Activated CD4-positive, alpha-beta memory T cell treated with anti-CD3 and anti-CD28 coated beads, Interleukin-2, amount 10 ng/mL, durations not matched to agents 7 days and 5 days (primary cell): ENCODE data around the gene RABGAP1. TPM values are rescaled to one million over a fixed set of nuclear protein-coding genes. Genes with fewer than 3 reads are reported as not detected.
A peak's percentile ranks its signal among the peaks of the same experiment; 100 is the strongest.

ENCODE experiments used
- CTCF ChIA-PET: fragments of 350-600 bp; sonication (Branson Sonifier 250); formaldehyde crosslinking; loops from one replicate; lab custom pipeline; 2021; ENCODE audit warnings: antibody characterized with exemption, inconsistent platforms; lab: Charles Lee
- POLR2A ChIA-PET: fragments of 350-600 bp; sonication (Branson Sonifier 250); formaldehyde crosslinking; loops from one replicate; lab custom pipeline; 2021; ENCODE audit warnings: antibody characterized with exemption; lab: Charles Lee
- DNase-seq: peaks from one replicate; pipeline ENCODE4 v3.0.0-alpha.2; 2020
- H3K27ac Mint-ChIP-seq: one replicate; pipeline ENCODE4 v1.8.0; 2021; ENCODE audit warnings: mild to moderate bottlenecking, mixed read lengths
- H3K27me3 Mint-ChIP-seq: one replicate; pipeline ENCODE4 v1.8.0; 2021; ENCODE audit warnings: mixed read lengths
- H3K36me3 Mint-ChIP-seq: one replicate; pipeline ENCODE4 v1.8.0; 2021; ENCODE audit warnings: low read depth, mixed read lengths
- H3K4me1 Mint-ChIP-seq: one replicate; pipeline ENCODE4 v1.8.0; 2021; ENCODE audit warnings: mixed read lengths
- H3K4me3 Mint-ChIP-seq: one replicate; pipeline ENCODE4 v1.8.0; 2021; ENCODE audit warnings: mild to moderate bottlenecking, mixed read lengths
- H3K9me3 Mint-ChIP-seq: one replicate; pipeline ENCODE4 v1.8.0; 2021; ENCODE audit warnings: mixed read lengths
- total RNA-seq, 2 experiments: library from RNA; stranded (reverse); gene quantifications; one replicate each; pipeline ENCODE4 v1.2.3, GENCODE V29; 2021

RABGAP1 gene
- total RNA-seq, 2 experiments from 2014 or later, result 26.5 to 32.3 TPM

DNA sequence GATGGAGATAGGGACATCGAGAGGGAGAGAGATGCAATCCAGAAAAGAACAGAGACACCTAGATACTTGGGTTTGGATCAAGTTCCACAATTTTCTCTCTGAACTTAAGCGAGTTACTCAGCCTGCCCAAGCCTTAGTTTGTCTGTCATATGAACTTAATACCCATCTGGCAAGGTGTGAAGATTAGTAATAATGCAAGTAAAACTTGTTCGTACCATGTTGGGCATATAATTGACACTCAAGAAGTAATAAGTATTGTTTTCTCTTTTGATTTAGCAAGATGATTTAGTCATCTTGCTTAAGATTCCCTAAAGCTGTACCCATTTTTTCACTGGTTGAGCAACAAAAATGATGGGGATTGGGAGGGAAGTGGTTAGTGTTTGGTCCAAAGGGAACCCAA, 7.5 kb downstream of the RABGAP1 start:
- ChIA-PET CTCF (interaction anchor here (1.3 kb wide), 1 partner anchor 43 kb away, joined by 9 read pairs; no protein-coding TSS in a partner anchor), POLR2A (interaction anchor here (1.0 to 1.7 kb wide), 3 partner anchors 16 to 35 kb away, joined by 3 to 6 read pairs (median 5); partner anchors contain the start of genes ZBTB26 and ZBTB6)
- peaks cover 15% of the 10 kb centered on the region for H3K36me3 Mint-ChIP-seq
- no peaks in the 10 kb centered on the region for H3K9me3 Mint-ChIP-seq
- peaks cover 43% of the 10 kb centered on the region for H3K4me1 Mint-ChIP-seq
- H3K27ac Mint-ChIP-seq, result peak overlapping the region; percentile 55
- no peak overlapping the region for H3K4me3 Mint-ChIP-seq
- DNase-seq, result no peak
- H3K27me3 Mint-ChIP-seq, result no peaks in the 10 kb centered on the region

DNA sequence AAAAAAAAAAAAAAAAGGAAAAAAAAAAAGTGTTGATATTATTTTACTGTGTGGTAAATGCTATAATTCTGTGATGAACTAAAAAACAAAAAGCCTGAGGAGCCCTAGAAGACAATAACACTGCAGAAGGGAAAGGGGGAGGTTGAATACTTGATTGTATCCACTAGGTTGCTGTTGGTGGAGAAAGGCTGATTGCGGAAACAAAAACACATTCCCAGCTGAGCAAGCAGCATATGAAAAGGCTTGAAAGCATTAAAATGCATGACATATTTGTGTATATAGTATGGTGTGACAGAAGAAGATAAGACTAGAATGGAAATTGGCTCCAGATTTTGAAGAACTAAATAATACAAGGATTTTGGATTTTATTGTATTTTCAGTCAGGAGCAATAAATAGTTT, 8.9 kb downstream of the RABGAP1 start:
- Mint-ChIP-seq H3K4me3 (no peak overlapping the region), H3K9me3 (no peaks in the 10 kb centered on the region), H3K27ac (no peak overlapping the region), H3K4me1 (peaks cover 39% of the 10 kb centered on the region), H3K27me3 (no peaks in the 10 kb centered on the region), H3K36me3 (peaks cover 15% of the 10 kb centered on the region)
- POLR2A ChIA-PET, result interaction anchor here (1.7 kb wide), 1 partner anchor 37 kb away, joined by 5 read pairs; the partner anchor contains the start of gene ZBTB6
- CTCF ChIA-PET, result interaction anchor here (0.7 kb wide), 1 partner anchor 42 kb away, joined by 3 read pairs; no protein-coding TSS in a partner anchor
- DNase-seq, result no peak

DNA sequence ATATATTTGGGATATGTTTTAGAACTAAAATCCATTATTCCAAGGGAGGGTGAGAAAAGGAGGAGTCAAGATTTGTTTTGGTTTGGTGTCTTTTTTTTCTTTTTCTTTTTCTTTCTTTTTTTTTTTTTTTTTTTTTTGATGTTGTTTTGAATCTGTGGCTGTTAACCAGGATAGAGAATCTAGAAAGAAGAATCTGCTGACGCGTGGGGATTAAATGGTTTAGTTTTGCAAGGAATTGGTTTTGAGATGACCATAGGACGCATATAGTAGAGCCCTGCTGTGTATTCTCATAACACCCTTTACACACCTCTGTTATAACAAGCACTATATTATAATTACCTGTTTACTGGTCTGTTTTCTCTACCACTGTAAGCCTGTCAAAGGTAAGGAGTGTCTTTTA, 9.4 kb downstream of the RABGAP1 start:
- POLR2A ChIA-PET, result no interaction called here
- Mint-ChIP-seq H3K36me3 (peaks cover 13% of the 10 kb centered on the region), H3K4me1 (peaks cover 33% of the 10 kb centered on the region), H3K27ac (no peak overlapping the region), H3K9me3 (no peaks in the 10 kb centered on the region), H3K27me3 (no peaks in the 10 kb centered on the region), H3K4me3 (no peak overlapping the region)
- CTCF ChIA-PET, result interaction anchor here (0.7 kb wide), 1 partner anchor 42 kb away, joined by 3 read pairs; no protein-coding TSS in a partner anchor
- DNase-seq, result no peak

DNA sequence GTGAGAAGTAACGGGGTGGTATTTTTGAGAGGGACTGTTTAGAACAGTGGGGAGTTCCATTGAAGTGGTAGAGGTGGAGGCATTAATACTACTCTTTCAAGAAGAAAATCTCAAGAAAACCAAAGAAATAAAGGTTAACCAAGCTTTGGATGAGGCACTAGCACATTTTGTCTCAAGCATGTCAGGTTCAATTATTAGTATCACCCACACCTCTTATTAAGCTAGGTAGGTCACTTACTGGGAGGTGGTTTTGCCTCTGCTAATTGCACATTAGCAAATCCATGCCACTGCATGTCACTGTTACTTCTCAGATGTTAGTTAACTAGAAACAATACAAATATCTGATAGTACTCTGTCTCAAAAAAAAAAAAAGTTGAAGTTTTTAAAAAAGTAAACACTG, 10.2 kb downstream of the RABGAP1 start:
- H3K4me1 Mint-ChIP-seq, result peaks cover 25% of the 10 kb centered on the region
- peaks cover 7% of the 10 kb centered on the region for H3K36me3 Mint-ChIP-seq
- H3K27ac Mint-ChIP-seq, result no peak overlapping the region
- no peak for DNase-seq
- ChIA-PET CTCF (no interaction called here), POLR2A (no interaction called here)
- no peaks in the 10 kb centered on the region for H3K9me3 Mint-ChIP-seq
- H3K4me3 Mint-ChIP-seq, result no peak overlapping the region
- no peaks in the 10 kb centered on the region for H3K27me3 Mint-ChIP-seq

DNA sequence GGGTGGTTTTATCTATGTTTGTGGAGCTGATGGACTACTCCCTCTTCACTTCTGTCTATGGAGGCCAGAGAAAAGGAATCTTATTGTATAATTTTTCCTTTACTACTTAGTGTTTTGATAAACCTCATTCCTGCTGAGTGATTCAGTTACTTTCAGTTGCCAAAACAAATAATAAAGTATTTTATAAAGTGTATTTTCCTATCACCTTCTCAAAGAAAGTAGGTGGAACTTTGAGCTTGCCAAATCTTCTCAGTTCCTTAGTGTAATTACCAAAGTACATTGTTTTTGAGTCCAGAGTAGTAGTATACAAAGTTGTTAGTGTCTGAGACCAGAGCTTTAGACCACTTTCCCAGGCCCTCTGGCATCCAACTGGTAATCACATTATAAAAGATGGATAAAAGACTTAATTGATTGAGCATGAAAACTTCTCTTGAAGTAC, 13.5 kb downstream of the RABGAP1 start:
- DNase-seq, result no peak
- no peaks in the 10 kb centered on the region for H3K9me3 Mint-ChIP-seq
- H3K27me3 Mint-ChIP-seq, result no peaks in the 10 kb centered on the region
- H3K36me3 Mint-ChIP-seq, result peaks cover 3% of the 10 kb centered on the region
- ChIA-PET CTCF (no interaction called here), POLR2A (interaction anchor here (1.2 kb wide), 1 partner anchor 13 kb away, joined by 4 read pairs; the partner anchor contains the start of gene RABGAP1)
- peaks cover 5% of the 10 kb centered on the region for H3K4me1 Mint-ChIP-seq
- H3K27ac Mint-ChIP-seq, result no peak overlapping the region
- H3K4me3 Mint-ChIP-seq, result no peak overlapping the region

DNA sequence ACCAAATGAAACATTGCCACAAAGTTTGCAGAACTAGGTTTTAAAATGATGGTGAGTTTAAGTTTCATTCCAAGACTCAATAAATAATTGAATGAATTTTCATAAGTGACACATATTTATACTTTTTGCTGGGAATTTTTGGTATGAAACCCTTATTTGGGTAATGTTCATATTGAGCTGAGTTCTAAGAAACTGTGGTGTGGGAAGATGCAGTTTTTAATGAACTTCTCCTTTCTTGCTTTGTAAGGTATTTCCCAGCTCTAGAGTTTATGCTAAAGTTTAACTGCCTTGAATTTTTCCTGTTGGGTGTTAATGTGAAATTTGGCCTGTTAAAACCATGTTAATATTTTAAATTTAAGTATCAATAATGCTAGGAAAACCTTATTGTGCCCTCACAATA, 15.1 kb downstream of the RABGAP1 start:
- no peak overlapping the region for H3K4me3 Mint-ChIP-seq
- CTCF ChIA-PET, result no interaction called here
- POLR2A ChIA-PET, result interaction anchor here (0.9 kb wide), 1 partner anchor 15 kb away, joined by 3 read pairs; the partner anchor contains the start of gene RABGAP1

DNA sequence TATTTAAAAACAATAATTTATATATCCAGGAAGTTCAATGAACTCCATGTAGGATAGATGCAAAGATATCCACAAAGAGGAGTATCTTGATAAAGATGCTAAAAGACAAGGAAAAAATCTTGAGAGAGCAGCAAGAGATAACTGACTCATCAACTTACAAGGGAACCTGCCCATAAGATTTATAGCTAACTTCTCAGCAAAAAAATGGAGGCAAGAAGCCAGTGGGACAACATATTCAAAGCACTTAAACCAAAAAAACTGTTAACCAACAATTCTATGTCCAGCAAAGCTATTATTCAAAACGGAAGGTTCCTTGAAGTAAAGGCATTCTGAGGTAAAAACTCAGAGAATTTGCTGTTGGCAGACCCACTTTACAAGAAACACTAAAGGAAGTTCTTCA, 20.3 kb downstream of the RABGAP1 start:
- H3K4me3 Mint-ChIP-seq, result no peak overlapping the region
- H3K9me3 Mint-ChIP-seq, result peaks cover 3% of the 10 kb centered on the region
- H3K4me1 Mint-ChIP-seq, result no peaks in the 10 kb centered on the region
- ChIA-PET POLR2A (no interaction called here), CTCF (no interaction called here)
- H3K36me3 Mint-ChIP-seq, result peaks cover 13% of the 10 kb centered on the region
- no peak overlapping the region for H3K27ac Mint-ChIP-seq
- no peak for DNase-seq
- H3K27me3 Mint-ChIP-seq, result no peaks in the 10 kb centered on the region

More for the DNA sequence above, 15.1 kb downstream of the RABGAP1 start:
- no peak overlapping the region for H3K27ac Mint-ChIP-seq
- H3K27me3 Mint-ChIP-seq, result no peaks in the 10 kb centered on the region
- no peaks in the 10 kb centered on the region for H3K4me1 Mint-ChIP-seq
- peaks cover 13% of the 10 kb centered on the region for H3K36me3 Mint-ChIP-seq
- no peak for DNase-seq
- peaks cover 3% of the 10 kb centered on the region for H3K9me3 Mint-ChIP-seq

DNA sequence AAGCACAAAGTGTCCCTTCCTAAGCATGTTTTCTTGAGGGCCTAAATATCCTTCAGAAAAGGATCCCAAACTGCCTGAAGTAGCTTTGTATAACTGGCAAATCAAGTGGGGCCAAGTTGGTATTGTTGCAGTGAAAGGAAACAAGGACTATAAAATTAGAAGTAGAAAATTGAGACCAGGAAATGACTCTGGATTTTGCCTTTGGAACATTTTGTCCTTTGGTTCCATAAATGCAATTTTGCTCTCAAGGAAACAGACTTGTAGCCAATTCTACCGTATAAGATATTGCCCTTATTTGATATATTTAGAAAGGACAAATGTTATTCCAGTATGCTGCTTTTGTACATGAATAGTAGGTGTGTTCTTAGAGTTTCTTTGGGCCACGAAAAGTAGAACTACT, 34.4 kb downstream of the RABGAP1 start:
- Mint-ChIP-seq H3K27ac (no peak overlapping the region), H3K36me3 (peaks cover 18% of the 10 kb centered on the region), H3K9me3 (no peaks in the 10 kb centered on the region), H3K4me1 (no peaks in the 10 kb centered on the region), H3K27me3 (no peaks in the 10 kb centered on the region), H3K4me3 (no peak overlapping the region)
- CTCF ChIA-PET, result interaction anchor here (0.7 kb wide), 1 partner anchor 16 kb away, joined by 3 read pairs; no protein-coding TSS in a partner anchor
- POLR2A ChIA-PET, result no interaction called here
- no peak for DNase-seq

DNA sequence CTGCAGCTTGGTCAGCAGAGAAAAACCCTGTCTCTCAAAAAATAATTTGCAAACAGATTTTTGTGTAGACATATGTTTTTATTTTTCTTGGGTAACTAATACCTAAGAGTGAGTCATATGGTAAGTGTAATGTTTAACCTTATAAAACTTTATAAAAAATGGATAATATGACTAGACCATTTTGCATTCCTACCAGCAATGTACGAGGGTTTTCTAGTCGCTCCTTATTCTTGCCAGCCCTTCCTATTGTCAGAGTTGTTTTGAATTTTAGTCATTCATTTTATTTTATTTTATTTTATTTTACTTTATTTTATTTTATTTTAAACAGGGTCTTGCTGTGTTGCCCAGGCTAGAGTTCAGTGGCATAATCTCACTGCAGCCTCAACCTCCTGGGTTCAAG, 37.8 kb downstream of the RABGAP1 start:
- no peak for DNase-seq
- Mint-ChIP-seq H3K36me3 (peaks cover 10% of the 10 kb centered on the region), H3K4me1 (no peaks in the 10 kb centered on the region), H3K27ac (no peak overlapping the region), H3K9me3 (no peaks in the 10 kb centered on the region), H3K27me3 (no peaks in the 10 kb centered on the region), H3K4me3 (no peak overlapping the region)
- ChIA-PET CTCF (no interaction called here), POLR2A (no interaction called here)

DNA sequence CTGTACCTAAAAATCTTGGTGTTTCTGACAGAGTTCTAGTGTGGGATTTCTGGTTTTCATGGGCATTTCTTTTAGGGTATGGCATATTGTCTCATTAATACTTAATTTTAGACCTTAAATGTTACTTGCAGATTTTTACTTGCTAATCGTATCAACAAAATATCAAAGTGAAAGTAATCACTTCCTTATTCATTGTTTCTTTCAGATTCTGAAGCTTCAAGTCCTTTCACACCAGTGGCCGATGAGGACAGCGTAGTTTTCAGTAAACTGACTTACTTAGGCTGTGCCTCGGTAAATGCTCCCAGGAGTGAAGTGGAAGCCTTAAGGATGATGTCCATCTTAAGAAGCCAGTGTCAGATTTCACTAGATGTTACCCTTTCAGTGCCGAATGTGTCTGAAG, 45.2 kb downstream of the RABGAP1 start:
- Mint-ChIP-seq H3K9me3 (no peaks in the 10 kb centered on the region), H3K4me3 (no peak overlapping the region), H3K27ac (no peak overlapping the region), H3K36me3 (peaks cover 3% of the 10 kb centered on the region), H3K27me3 (no peaks in the 10 kb centered on the region), H3K4me1 (peaks cover 5% of the 10 kb centered on the region)
- POLR2A ChIA-PET, result no interaction called here
- DNase-seq, result no peak
- CTCF ChIA-PET, result interaction anchor here (1.0 kb wide), 1 partner anchor 9 kb away, joined by 3 read pairs; no protein-coding TSS in a partner anchor

DNA sequence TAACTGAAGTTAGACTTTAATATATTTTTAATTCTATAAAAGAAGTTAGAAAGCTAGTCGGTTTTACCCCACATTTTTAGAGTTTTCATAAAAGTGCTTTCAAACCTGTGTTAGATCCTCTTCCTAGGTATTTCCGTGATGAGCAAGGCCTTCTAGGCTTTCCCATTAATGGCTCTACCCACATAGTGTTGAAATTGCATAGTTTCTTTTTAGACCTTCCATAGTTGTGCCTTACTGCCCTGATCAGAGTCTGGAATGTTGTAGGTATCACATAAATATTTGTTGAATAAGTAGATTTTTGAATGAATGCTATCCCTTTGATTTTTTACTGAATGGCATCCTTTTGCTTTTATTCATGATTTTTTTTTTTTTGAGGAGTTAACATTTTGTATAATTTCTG, 47.3 kb downstream of the RABGAP1 start:
- no peaks in the 10 kb centered on the region for H3K9me3 Mint-ChIP-seq
- no peaks in the 10 kb centered on the region for H3K27me3 Mint-ChIP-seq
- no peak overlapping the region for H3K4me3 Mint-ChIP-seq
- ChIA-PET CTCF (interaction anchor here (0.7 kb wide), 1 partner anchor 309 kb away, joined by 4 read pairs; no protein-coding TSS in a partner anchor), POLR2A (interaction anchor here (1.5 kb wide), 1 partner anchor 47 kb away, joined by 6 read pairs; the partner anchor contains the start of gene RABGAP1)
- H3K4me1 Mint-ChIP-seq, result peaks cover 8% of the 10 kb centered on the region
- H3K27ac Mint-ChIP-seq, result no peak overlapping the region
- peaks cover 3% of the 10 kb centered on the region for H3K36me3 Mint-ChIP-seq
- DNase-seq, result no peak

DNA sequence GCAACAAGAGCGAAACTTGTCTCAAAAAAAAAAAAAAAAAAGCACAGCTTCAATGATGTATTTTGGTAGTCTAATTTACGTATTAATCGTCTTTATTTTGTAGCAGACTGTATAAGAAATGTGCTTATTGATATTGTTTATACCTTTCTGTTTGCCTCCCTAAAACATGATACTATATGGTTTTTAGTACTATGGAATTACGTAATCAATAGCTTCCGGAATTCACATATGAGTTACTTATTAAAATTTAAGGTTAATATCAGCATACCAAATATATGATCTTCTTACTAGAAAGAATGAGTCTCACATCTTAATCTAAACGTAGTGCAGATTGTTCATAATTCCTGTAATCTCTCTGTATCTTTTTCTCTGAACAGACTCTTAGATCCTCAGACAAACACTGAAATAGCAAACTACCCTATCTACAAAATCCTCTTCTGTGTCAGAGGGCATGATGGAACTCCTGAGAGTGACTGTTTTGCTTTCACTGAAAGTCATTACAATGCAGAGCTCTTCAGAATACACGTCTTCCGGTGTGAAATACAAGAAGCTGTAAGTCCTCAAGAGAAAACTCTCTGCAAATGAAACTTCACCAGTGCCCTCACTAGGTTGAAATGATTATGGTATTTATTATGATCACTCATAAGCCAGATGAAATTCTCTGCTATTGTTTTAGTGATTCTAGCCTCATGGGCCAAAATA, 48.3 kb downstream of the RABGAP1 start:
- ChIA-PET POLR2A (interaction anchor here (0.6 to 1.5 kb wide), 5 partner anchors 48 to 172 kb away, joined by 3 to 6 read pairs (median 3); partner anchors contain the start of genes PDCL and RABGAP1), CTCF (interaction anchor here (0.7 to 1.1 kb wide), 3 partner anchors 11 to 308 kb away, joined by 3 to 4 read pairs (median 4); partner anchors contain the start of gene ZBTB6)
- Mint-ChIP-seq H3K9me3 (no peaks in the 10 kb centered on the region), H3K27me3 (no peaks in the 10 kb centered on the region), H3K4me1 (peaks cover 8% of the 10 kb centered on the region), H3K4me3 (no peak overlapping the region), H3K27ac (peak overlapping the region; percentile 24), H3K36me3 (peaks cover 4% of the 10 kb centered on the region)
- no peak for DNase-seq

DNA sequence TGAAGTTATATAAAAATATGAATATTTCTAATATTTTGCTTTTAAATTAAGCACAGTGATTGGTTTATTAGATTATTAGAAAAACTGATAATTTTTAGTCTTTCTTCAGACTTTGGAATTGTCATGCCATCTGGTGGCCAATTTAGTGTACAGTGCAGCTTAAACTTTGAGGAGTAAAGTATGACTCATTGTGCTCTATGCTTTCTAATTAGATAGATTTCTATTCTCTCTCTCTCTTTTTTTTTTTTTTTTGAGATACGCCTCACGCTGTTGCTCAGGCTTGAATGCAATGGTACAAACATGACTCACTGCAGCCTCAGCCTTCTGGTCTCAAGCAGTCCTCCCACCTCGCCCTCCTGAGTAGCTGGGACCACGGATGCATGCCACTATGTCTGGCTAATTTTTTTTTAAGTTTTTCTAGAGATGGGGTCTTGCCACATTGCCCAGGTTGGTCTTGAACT, 50.6 kb downstream of the RABGAP1 start:
- ChIA-PET POLR2A (interaction anchor here (0.8 to 2.6 kb wide), 3 partner anchors 50 to 331 kb away, joined by 3 to 9 read pairs (median 5); partner anchors contain the start of gene ZBTB6), CTCF (interaction anchor here (0.6 to 1.9 kb wide), 18 partner anchors 11 to 527 kb away, joined by 3 to 12 read pairs (median 3); partner anchors contain the start of genes PDCL, RABGAP1 and ZBTB6)
- H3K27ac Mint-ChIP-seq, result no peak overlapping the region
- peaks cover 2% of the 10 kb centered on the region for H3K36me3 Mint-ChIP-seq
- no peaks in the 10 kb centered on the region for H3K9me3 Mint-ChIP-seq
- peak; percentile 27 for DNase-seq
- peaks cover 8% of the 10 kb centered on the region for H3K4me1 Mint-ChIP-seq
- H3K4me3 Mint-ChIP-seq, result no peak overlapping the region
- no peaks in the 10 kb centered on the region for H3K27me3 Mint-ChIP-seq
